Endodermal cell (in vitro differentiated cells): ENCODE results near the gene ZNF195. TPM values are rescaled to one million over a fixed set of nuclear protein-coding genes. Genes with fewer than 3 reads are reported as not detected.
"Not testable (repeated sequence)": the region's sequence is repeated elsewhere in the genome, so short reads cannot be mapped to it uniquely, and the experiment has no call there.

Experiments used
- DNase-seq: peaks from one replicate; pipeline ENCODE4 v3.0.0-alpha.2; 2017
- H3K27ac ChIP-seq: 2 replicates; pipeline ENCODE4 v1.5.1; 2013; ENCODE audit warnings: mild to moderate bottlenecking, low read depth, low read length, moderate library complexity
- H3K27me3 ChIP-seq: 2 replicates; pipeline ENCODE4 v1.6.1; 2013; ENCODE audit warnings: mild to moderate bottlenecking, low read length, moderate library complexity; ENCODE audit not compliant: insufficient read depth, control insufficient read depth, poor library complexity, severe bottlenecking
- H3K36me3 ChIP-seq: 2 replicates; pipeline ENCODE4 v1.7.0; 2013; ENCODE audit warnings: mild to moderate bottlenecking, low read length, moderate library complexity; ENCODE audit not compliant: control insufficient read depth, insufficient read depth
- H3K4me1 ChIP-seq: one replicate; pipeline ENCODE4 v1.7.0; 2013; ENCODE audit warnings: low read length; ENCODE audit not compliant: control insufficient read depth, insufficient read depth
- H3K4me3 ChIP-seq: 2 replicates; pipeline ENCODE4 v1.5.1; 2013; ENCODE audit warnings: mild to moderate bottlenecking, low read length, moderate library complexity
- H3K9ac ChIP-seq: 2 replicates; pipeline ENCODE4 v1.6.1; 2013; ENCODE audit warnings: mild to moderate bottlenecking, low read length, moderate library complexity; ENCODE audit not compliant: poor library complexity, severe bottlenecking; ENCODE audit errors: extremely low read depth
- H3K9me3 ChIP-seq: 2 replicates; pipeline ENCODE4 v1.6.1; 2013; ENCODE audit warnings: mild to moderate bottlenecking, low read length, moderate library complexity; ENCODE audit not compliant: control insufficient read depth
- H3K27ac Mint-ChIP-seq: 2 replicates; pipeline ENCODE4 v1.8.0; 2020; ENCODE audit warnings: mixed read lengths
- H3K27me3 Mint-ChIP-seq: 2 replicates; pipeline ENCODE4 v1.8.0; 2021; ENCODE audit warnings: mild to moderate bottlenecking, mixed read lengths; ENCODE audit not compliant: insufficient read depth
- H3K36me3 Mint-ChIP-seq: 2 replicates; pipeline ENCODE4 v1.8.0; 2020; ENCODE audit warnings: low read depth, mixed read lengths
- H3K4me1 Mint-ChIP-seq: 2 replicates; pipeline ENCODE4 v1.8.0; 2020; ENCODE audit warnings: mixed read lengths
- H3K4me3 Mint-ChIP-seq: 2 replicates; pipeline ENCODE4 v1.8.0; 2020; ENCODE audit warnings: mild to moderate bottlenecking, moderate library complexity, mixed read lengths
- H3K9me3 Mint-ChIP-seq: 2 replicates; pipeline ENCODE4 v1.8.0; 2020; ENCODE audit warnings: mild to moderate bottlenecking, mixed read lengths
- CTCF ChIP-seq: fragments of 200-600 bp; sonication (generic); conservative IDR thresholded peaks from 2 replicates; pipeline ENCODE4 v1.5.0; 2021; ENCODE audit warnings: antibody characterized with exemption, mild to moderate bottlenecking
- WGBS, 2 experiments: methylation state at CpG; one replicate each; pipeline versions ENCODE4 v1.1.5 to v1.1.7; 2013; ENCODE audit warnings: missing lambda C conversion rate in 2 of 2, mixed read lengths in 1 of 2; ENCODE audit not compliant: insufficient coverage in 1 of 2, insufficient read length in 1 of 2; 5-methylcytosine and 5-hydroxymethylcytosine counted together
- total RNA-seq, 2 donors: library from RNA; stranded (reverse); fragmentation: NEBNext Ultra II Directional in 1 of 2; extraction: Animal tissue kit (Norgen Biotek cat#: 25700) in 1 of 2; gene quantifications; 2 replicates in 1 of 2; 3 replicates in 1 of 2; pipeline ENCODE4 v1.2.1, GENCODE V29; 2021

ZNF195 gene
- total RNA-seq, 2 donors from 2014 or later = 47.2 to 65.1 TPM

- H3K4me3 ChIP-seq, H3K4me3 Mint-ChIP-seq, H3K27me3 ChIP-seq, H3K36me3 Mint-ChIP-seq, H3K4me1 ChIP-seq, H3K9ac ChIP-seq, H3K36me3 ChIP-seq, H3K9me3 ChIP-seq, H3K9me3 Mint-ChIP-seq, H3K4me1 Mint-ChIP-seq, H3K27ac ChIP-seq, H3K27me3 Mint-ChIP-seq: not testable (repeated sequence)
- peak; percentile 98 for DNase-seq
- peak; percentile 96 for TF ChIP-seq CTCF
- 23 to 36% methylated on average over 7 to 12 of the region's 12 CpGs for WGBS, 2 experiments
- H3K27ac Mint-ChIP-seq = peak overlapping the region; percentile 68
These were observed 29.8 kb upstream of the ZNF195 start for GRCh38 chr11:3408722-3409121.

- H3K36me3 Mint-ChIP-seq, H3K27me3 ChIP-seq, H3K9me3 Mint-ChIP-seq, H3K27ac ChIP-seq, DNase-seq, H3K27me3 Mint-ChIP-seq, H3K9ac ChIP-seq, H3K4me3 Mint-ChIP-seq, H3K4me1 ChIP-seq, H3K36me3 ChIP-seq, H3K4me3 ChIP-seq, H3K4me1 Mint-ChIP-seq, H3K9me3 ChIP-seq: not testable (repeated sequence)
- H3K27ac Mint-ChIP-seq = peak overlapping the region; percentile 68
- 81 to 92% methylated on average over 3 to 8 of the region's 8 CpGs for WGBS, 2 experiments
These were observed 29.2 kb upstream of the ZNF195 start for GRCh38 chr11:3408058-3408605.

GRCh38 chr11:3406937-3407336 lies 28.0 kb upstream of the ZNF195 start:
- H3K9ac ChIP-seq, H3K36me3 Mint-ChIP-seq, DNase-seq, H3K4me1 ChIP-seq, H3K4me1 Mint-ChIP-seq, H3K4me3 Mint-ChIP-seq, H3K4me3 ChIP-seq, H3K9me3 Mint-ChIP-seq, H3K27ac Mint-ChIP-seq, H3K9me3 ChIP-seq, H3K27ac ChIP-seq, H3K27me3 ChIP-seq, H3K36me3 ChIP-seq, H3K27me3 Mint-ChIP-seq: not testable (repeated sequence)
- 93 to 95% methylated on average over 5 to 9 of the region's 9 CpGs for WGBS, 2 experiments

GRCh38 chr11:3406223-3406875 lies 27.4 kb upstream of the ZNF195 start:
- not testable (repeated sequence) for H3K27ac ChIP-seq, H3K4me1 Mint-ChIP-seq, H3K27me3 Mint-ChIP-seq, H3K36me3 ChIP-seq, H3K27me3 ChIP-seq, H3K4me3 ChIP-seq, H3K27ac Mint-ChIP-seq, DNase-seq, H3K4me1 ChIP-seq, H3K9ac ChIP-seq, H3K9me3 ChIP-seq, H3K4me3 Mint-ChIP-seq
- 93 to 94% methylated on average over 7 to 16 of the region's 17 CpGs for WGBS, 2 experiments
- H3K9me3 Mint-ChIP-seq = peaks cover 13% of the 10 kb centered on the region
- peaks cover 15% of the 10 kb centered on the region for H3K36me3 Mint-ChIP-seq

GRCh38 chr11:3404076-3404925 lies 25.4 kb upstream of the ZNF195 start:
- WGBS, 2 experiments = 94 to 97% methylated on average over 13 to 22 of the region's 22 CpGs

GRCh38 chr11:3402861-3403250 lies 23.9 kb upstream of the ZNF195 start:
- H3K27ac ChIP-seq, H3K9ac ChIP-seq, H3K27me3 ChIP-seq, H3K9me3 ChIP-seq, H3K4me3 ChIP-seq, H3K27me3 Mint-ChIP-seq, H3K36me3 ChIP-seq, H3K4me3 Mint-ChIP-seq, H3K4me1 ChIP-seq, H3K27ac Mint-ChIP-seq, DNase-seq: not testable (repeated sequence)
- Mint-ChIP-seq H3K9me3 (peaks cover 13% of the 10 kb centered on the region), H3K4me1 (peaks cover 10% of the 10 kb centered on the region), H3K36me3 (peaks cover 29% of the 10 kb centered on the region)
- 96% methylated on average over 4 to 8 of the region's 8 CpGs for WGBS, 2 experiments

More at GRCh38 chr11:3404076-3404925, 25.4 kb upstream of the ZNF195 start:
- peaks cover 13% of the 10 kb centered on the region for H3K9me3 Mint-ChIP-seq
- not testable (repeated sequence) for H3K9ac ChIP-seq, H3K36me3 ChIP-seq, H3K4me1 Mint-ChIP-seq, H3K9me3 ChIP-seq, H3K4me3 ChIP-seq, H3K27me3 Mint-ChIP-seq, H3K4me1 ChIP-seq, H3K27ac Mint-ChIP-seq, H3K27me3 ChIP-seq, H3K4me3 Mint-ChIP-seq, H3K27ac ChIP-seq
- peak; percentile 75 for DNase-seq
- H3K36me3 Mint-ChIP-seq = peaks cover 23% of the 10 kb centered on the region
